ENCODE results near the gene FRZB.

FRZB gene, protein sequence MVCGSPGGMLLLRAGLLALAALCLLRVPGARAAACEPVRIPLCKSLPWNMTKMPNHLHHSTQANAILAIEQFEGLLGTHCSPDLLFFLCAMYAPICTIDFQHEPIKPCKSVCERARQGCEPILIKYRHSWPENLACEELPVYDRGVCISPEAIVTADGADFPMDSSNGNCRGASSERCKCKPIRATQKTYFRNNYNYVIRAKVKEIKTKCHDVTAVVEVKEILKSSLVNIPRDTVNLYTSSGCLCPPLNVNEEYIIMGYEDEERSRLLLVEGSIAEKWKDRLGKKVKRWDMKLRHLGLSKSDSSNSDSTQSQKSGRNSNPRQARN

DNA sequence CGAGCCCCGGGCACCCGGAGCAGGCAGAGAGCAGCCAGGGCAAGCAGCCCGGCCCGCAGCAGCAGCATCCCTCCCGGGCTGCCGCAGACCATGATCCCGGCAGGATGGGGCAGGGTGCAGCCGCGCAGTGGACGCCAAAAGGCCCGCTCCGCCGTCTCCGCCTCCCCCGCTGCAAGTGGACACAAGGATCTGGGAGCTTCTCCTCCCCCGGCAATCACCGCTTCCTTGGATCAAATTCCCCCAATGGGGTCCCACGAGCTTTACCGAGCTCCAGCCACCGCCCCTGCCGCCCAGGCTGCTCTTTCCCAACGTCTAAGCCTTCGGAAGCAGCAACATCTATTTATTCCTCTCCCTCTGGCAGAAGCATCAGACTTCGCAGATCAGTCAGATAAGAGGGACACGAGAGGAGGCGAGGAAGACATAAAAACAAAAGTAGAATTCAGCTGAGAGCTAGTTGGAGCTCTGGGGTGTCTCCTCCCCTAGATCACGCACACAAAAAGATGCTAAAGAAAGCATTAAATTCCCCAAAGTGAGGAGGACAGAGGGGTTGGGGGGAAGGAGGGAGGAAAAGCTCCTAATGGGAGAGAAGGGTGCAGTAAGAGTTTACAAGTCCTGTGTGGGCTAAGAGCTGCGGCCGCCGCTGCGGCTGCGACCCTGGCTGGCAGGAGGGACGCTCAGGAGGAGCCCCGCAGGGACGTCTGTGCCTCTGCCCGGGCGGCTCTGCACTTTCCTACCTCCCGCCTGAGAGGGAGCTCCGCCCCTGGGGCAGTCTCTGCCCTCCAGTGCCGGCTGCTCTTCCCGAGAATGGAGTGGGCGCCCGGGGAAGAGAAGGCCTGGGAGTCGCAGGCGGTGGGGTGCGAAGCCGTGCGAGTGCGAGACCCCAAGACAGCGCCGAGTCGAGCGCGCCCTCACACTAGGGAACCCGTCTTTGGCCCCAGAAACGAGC, at the start of gene FRZB:
FRZB (minus strand) TSS at position 177 of the 946 bp plus-strand sequence; CDS start at position 92, 85 bp downstream.
- TF ChIP-seq CTCF (IDR thresholded peaks at IDR 0.05): 0 out of 2 replicates have a peak, but pooled peaks have one; percentile 12
- no peak for TF ChIP-seq ZFX (IDR thresholded peaks at IDR 0.05; ENCODE audit: borderline replicate concordance)
- no peak within 1 kb of the TSS for H3K27ac ChIP-seq

GRCh38 chr2:182915369-182916326, 49.2 kb upstream of the FRZB start:
- TF ChIP-seq ZFX (IDR thresholded peaks at IDR 0.05; ENCODE audit: borderline replicate concordance) (no peak), CTCF (IDR thresholded peaks at IDR 0.05) (no peak)
- no peak overlapping the region for H3K27ac ChIP-seq

DNA sequence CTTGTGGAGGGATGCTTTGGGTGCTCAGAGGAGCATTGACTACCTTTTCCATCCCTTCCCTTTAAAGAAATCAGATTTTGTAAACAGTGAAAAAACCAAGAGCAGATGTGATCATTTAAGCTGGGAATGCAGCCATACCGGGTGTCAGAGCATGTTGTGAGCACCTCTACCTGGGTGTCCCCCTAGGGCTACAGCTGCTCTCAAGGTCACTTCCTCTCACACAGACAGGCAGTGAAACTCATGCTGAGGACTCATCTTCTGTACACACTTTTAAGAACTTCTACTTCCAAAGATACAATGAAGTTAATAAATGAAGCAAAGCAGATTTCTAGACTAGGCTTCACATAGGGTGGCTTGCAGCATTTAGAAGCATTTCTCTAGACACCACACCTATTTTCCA, 48.4 kb upstream of the FRZB start:
- H3K27ac ChIP-seq: no peak overlapping the region
- TF ChIP-seq CTCF (IDR thresholded peaks at IDR 0.05): no peak
- no peak for TF ChIP-seq ZFX (IDR thresholded peaks at IDR 0.05; ENCODE audit: borderline replicate concordance)

GRCh38 chr2:182913064-182913463, 46.6 kb upstream of the FRZB start:
- H3K27ac ChIP-seq: no peak overlapping the region

DNA sequence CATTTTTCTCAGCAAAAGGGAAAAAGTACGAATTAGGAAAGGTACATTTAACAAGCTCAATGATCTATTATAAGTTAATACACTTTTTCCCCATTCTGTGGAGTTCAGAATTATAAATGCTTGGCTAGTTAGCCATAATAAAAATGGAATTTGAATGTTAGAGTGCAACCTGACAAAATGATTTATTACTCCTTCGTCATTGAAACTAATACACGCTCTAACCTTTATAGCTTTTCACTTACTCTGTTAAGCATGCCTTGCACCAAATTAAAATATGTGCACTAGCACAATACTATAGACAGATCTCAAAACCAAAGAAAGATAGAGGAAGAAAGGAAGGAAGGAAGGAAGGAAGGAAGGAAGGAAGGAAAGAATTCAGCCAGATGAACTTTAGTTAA, 46.1 kb upstream of the FRZB start:
- no peak for TF ChIP-seq CTCF (IDR thresholded peaks at IDR 0.05)
- TF ChIP-seq ZFX (IDR thresholded peaks at IDR 0.05; ENCODE audit: borderline replicate concordance): no peak
- no peak overlapping the region for H3K27ac ChIP-seq

More at GRCh38 chr2:182913064-182913463, 46.6 kb upstream of the FRZB start:
- TF ChIP-seq CTCF (IDR thresholded peaks at IDR 0.05) (no peak), ZFX (IDR thresholded peaks at IDR 0.05; ENCODE audit: borderline replicate concordance) (no peak)

DNA sequence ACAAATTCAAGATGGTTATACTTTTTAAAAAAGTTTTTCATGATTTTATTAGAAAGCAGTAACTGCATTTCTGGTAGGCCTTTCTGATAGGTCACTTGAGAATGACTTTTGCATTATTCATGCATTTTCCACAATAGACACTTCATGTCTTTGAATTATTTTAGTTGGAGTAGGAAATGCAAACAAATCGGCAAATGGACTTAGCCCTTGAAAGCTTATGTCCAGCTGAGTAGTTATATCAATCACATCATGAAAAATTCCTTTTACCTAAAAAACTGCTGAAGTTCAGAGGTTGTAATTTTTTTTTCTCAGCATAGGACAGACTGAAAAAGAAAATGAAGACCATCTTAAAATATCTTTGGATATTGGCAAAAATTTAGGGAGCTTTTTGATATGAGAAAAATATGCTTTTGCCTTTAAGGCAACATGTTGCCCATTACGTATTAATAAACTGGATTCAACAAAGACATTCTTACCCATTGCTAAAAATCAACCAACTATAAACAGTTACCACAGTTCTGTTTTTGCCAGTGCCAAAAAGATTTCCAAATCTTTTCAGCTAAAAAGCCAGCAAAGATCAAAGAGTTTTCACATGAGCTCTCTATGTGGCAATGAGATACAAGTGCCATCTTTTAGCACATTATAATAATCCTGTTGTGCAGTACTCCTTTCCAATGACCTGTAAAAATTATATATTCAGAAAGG, 45.5 kb upstream of the FRZB start:
- no peak overlapping the region for H3K27ac ChIP-seq
- TF ChIP-seq CTCF (IDR thresholded peaks at IDR 0.05) (no peak), ZFX (IDR thresholded peaks at IDR 0.05; ENCODE audit: borderline replicate concordance) (no peak)

Measured in 22Rv1 (cell line).